Gastroesophageal sphincter (tissue), 3 donors: Measurements from ENCODE around the gene SLC25A42.

Source experiments
- CTCF ChIP-seq, 4 experiments: fragments of 200-600 bp in 2 of 4; fragments of 450-650 bp in 2 of 4; sonication (generic) in 1 of 4; IDR thresholded peaks; one replicate each; pipeline ENCODE4 v1.5.1; 2017 to 2019; ENCODE audit warnings: antibody characterized with exemption in 4 of 4, mild to moderate bottlenecking in 2 of 4, moderate library complexity in 2 of 4
- EP300 ChIP-seq: sonication (generic); formaldehyde crosslinking; IDR thresholded peaks from one replicate; pipeline ENCODE4 v1.6.1; 2017; ENCODE audit warnings: antibody characterized with exemption, mild to moderate bottlenecking
- POLR2A ChIP-seq, 2 donors: fragments of 450-650 bp; IDR thresholded peaks; one replicate each; pipeline ENCODE4 v1.6.1; 2017; ENCODE audit warnings: antibody characterized with exemption in 2 of 2, mild to moderate bottlenecking in 2 of 2, moderate library complexity in 1 of 2
- POLR2AphosphoS5 ChIP-seq: sonication (generic); formaldehyde crosslinking; IDR thresholded peaks from one replicate; pipeline ENCODE4 v1.6.1; 2017; ENCODE audit warnings: antibody characterized with exemption

GRCh38 chr19:19107654-19108053 lies 43.9 kb downstream of the SLC25A42 start:
- TF ChIP-seq EP300 (no peak), POLR2A (IDR thresholded peaks at IDR 0.05) (no peak), CTCF (IDR thresholded peaks at IDR 0.05) (no peak), POLR2AphosphoS5 (no peak)
